H9 (cell line): Measurements from ENCODE around the gene DNAH12. TPM values are rescaled to one million over a fixed set of nuclear protein-coding genes. Genes with fewer than 3 reads are reported as not detected.
"Not testable (repeated sequence)": the region's sequence is repeated elsewhere in the genome, so short reads cannot be mapped to it uniquely, and the experiment has no call there.

Experiments
- DNase-seq: peaks from one replicate; pipeline ENCODE4 v3.0.0-alpha.2; 2017
- H2AFZ ChIP-seq: one replicate; pipeline ENCODE4 v1.6.1; 2013; ENCODE audit warnings: mild to moderate bottlenecking, low read length, control low read depth, moderate library complexity
- H2AK5ac ChIP-seq: 2 replicates; pipeline ENCODE4 v1.6.1; 2013; ENCODE audit warnings: low read length, control low read depth, mixed read lengths; ENCODE audit not compliant: insufficient read length
- H2BK120ac ChIP-seq: one replicate; pipeline ENCODE4 v1.6.1; 2013; ENCODE audit warnings: low read depth, mild to moderate bottlenecking, low read length, control low read depth, inconsistent platforms; ENCODE audit not compliant: poor library complexity, severe bottlenecking
- H2BK12ac ChIP-seq: 2 replicates; pipeline ENCODE4 v1.6.1; 2013; ENCODE audit warnings: low read length, control low read depth, mixed read lengths, low read depth; ENCODE audit not compliant: insufficient read length
- H2BK15ac ChIP-seq: 2 replicates; pipeline ENCODE4 v1.6.1; 2013; ENCODE audit warnings: low read depth, low read length, control low read depth
- H2BK20ac ChIP-seq: one replicate; pipeline ENCODE4 v1.6.1; 2013; ENCODE audit warnings: low read depth, mild to moderate bottlenecking, low read length, control low read depth, inconsistent platforms; ENCODE audit not compliant: poor library complexity, severe bottlenecking
- H2BK5ac ChIP-seq: 2 replicates; pipeline ENCODE4 v1.6.1; 2013; ENCODE audit warnings: low read length, control low read depth, mixed read lengths; ENCODE audit not compliant: insufficient read length
- H3K14ac ChIP-seq: 2 replicates; pipeline ENCODE4 v1.6.1; 2013; ENCODE audit warnings: low read length, control low read depth; ENCODE audit not compliant: insufficient read depth
- H3K18ac ChIP-seq: 2 replicates; pipeline ENCODE4 v1.6.1; 2013; ENCODE audit warnings: low read depth, mild to moderate bottlenecking, mixed read lengths, low read length, control low read depth; ENCODE audit not compliant: insufficient read length
- H3K23ac ChIP-seq: 2 replicates; pipeline ENCODE4 v1.6.1; 2013; ENCODE audit warnings: low read length, control low read depth, mixed read lengths, low read depth; ENCODE audit not compliant: insufficient read length
- H3K23me2 ChIP-seq: 2 replicates; pipeline ENCODE4 v1.6.1; 2013; ENCODE audit warnings: low read depth, mild to moderate bottlenecking, mixed read lengths, low read length, control low read depth; ENCODE audit not compliant: insufficient read length, poor library complexity, severe bottlenecking
- H3K27ac ChIP-seq: 2 replicates; pipeline ENCODE4 v1.5.1; 2013; ENCODE audit warnings: low read length, control low read depth, mixed read lengths, low read depth; ENCODE audit not compliant: insufficient read length
- H3K27me3 ChIP-seq: 2 replicates; pipeline ENCODE4 v1.6.1; 2013; ENCODE audit warnings: low read length, control low read depth, inconsistent platforms; ENCODE audit not compliant: insufficient read depth
- H3K4ac ChIP-seq: 2 replicates; pipeline ENCODE4 v1.6.1; 2013; ENCODE audit warnings: low read depth, mild to moderate bottlenecking, control low read depth, inconsistent platforms, low read length, moderate library complexity
- H3K4me1 ChIP-seq: 2 replicates; pipeline ENCODE4 v1.6.1; 2013; ENCODE audit warnings: low read length, control low read depth, inconsistent platforms; ENCODE audit not compliant: insufficient read depth
- H3K4me2 ChIP-seq: 2 replicates; pipeline ENCODE4 v1.6.1; 2013; ENCODE audit warnings: low read length, control low read depth, mixed read lengths; ENCODE audit not compliant: insufficient read length, insufficient read depth
- H3K56ac ChIP-seq: 2 replicates; pipeline ENCODE4 v1.6.1; 2013; ENCODE audit warnings: low read depth, mild to moderate bottlenecking, mixed read lengths, low read length, control low read depth; ENCODE audit not compliant: insufficient read length
- H3K79me1 ChIP-seq: 2 replicates; pipeline ENCODE4 v1.6.1; 2013; ENCODE audit warnings: low read depth, mild to moderate bottlenecking, moderate library complexity, low read length, control low read depth, inconsistent platforms; ENCODE audit not compliant: insufficient read depth, poor library complexity, severe bottlenecking
- H3K79me2 ChIP-seq: 2 replicates; pipeline ENCODE4 v1.6.1; 2013; ENCODE audit warnings: low read length, control low read depth, inconsistent platforms; ENCODE audit not compliant: insufficient read depth
- H3K9ac ChIP-seq: 2 replicates; pipeline ENCODE4 v1.6.1; 2013; ENCODE audit warnings: low read length, control low read depth, mixed read lengths; ENCODE audit not compliant: insufficient read length; ENCODE audit errors: extremely low read depth
- H3K9me3 ChIP-seq: one replicate; pipeline ENCODE4 v1.6.1; 2013; ENCODE audit warnings: low read depth, low read length, inconsistent platforms; ENCODE audit not compliant: control insufficient read depth
- H3T11ph ChIP-seq: one replicate; pipeline ENCODE4 v1.6.1; 2013; ENCODE audit warnings: mild to moderate bottlenecking, low read length, control low read depth, inconsistent platforms
- H4K20me1 ChIP-seq: one replicate; pipeline ENCODE4 v1.6.1; 2013; ENCODE audit not compliant: control insufficient read depth, insufficient read length, insufficient read depth
- H4K5ac ChIP-seq: 2 replicates; pipeline ENCODE4 v1.6.1; 2013; ENCODE audit warnings: low read depth, mild to moderate bottlenecking, mixed read lengths, low read length, control low read depth; ENCODE audit not compliant: insufficient read length
- H4K8ac ChIP-seq: replicated peaks from 2 replicates; pipeline ENCODE4 v1.6.1; 2013; ENCODE audit warnings: low read length, control low read depth, mixed read lengths, low read depth; ENCODE audit not compliant: insufficient read length
- H4K91ac ChIP-seq: 2 replicates; pipeline ENCODE4 v1.6.1; 2013; ENCODE audit warnings: low read depth, mild to moderate bottlenecking, moderate library complexity, mixed read lengths, low read length, control low read depth; ENCODE audit not compliant: insufficient read length
- H3K27ac Mint-ChIP-seq, 3 experiments: 2 replicates in 2 of 3; 3 replicates in 1 of 3; pipeline ENCODE4 v1.8.0; 2020 to 2021; ENCODE audit warnings: mixed read lengths in 3 of 3, mild to moderate bottlenecking in 1 of 3, moderate library complexity in 1 of 3
- H3K27me3 Mint-ChIP-seq: 2 replicates; pipeline ENCODE4 v1.8.0; 2021; ENCODE audit warnings: low read depth, mild to moderate bottlenecking, moderate library complexity, mixed read lengths
- H3K36me3 Mint-ChIP-seq, 3 experiments: 2 replicates in 2 of 3; 3 replicates in 1 of 3; pipeline ENCODE4 v1.8.0; 2020 to 2021; ENCODE audit warnings: low read depth in 3 of 3, mixed read lengths in 3 of 3; ENCODE audit not compliant: insufficient read depth in 1 of 3
- H3K4me1 Mint-ChIP-seq, 2 experiments: 2 replicates each; pipeline ENCODE4 v1.8.0; 2020; ENCODE audit warnings: mixed read lengths in 2 of 2
- H3K4me3 Mint-ChIP-seq, 2 experiments: 2 replicates in 1 of 2; 3 replicates in 1 of 2; pipeline ENCODE4 v1.8.0; 2020 to 2021; ENCODE audit warnings: mild to moderate bottlenecking in 2 of 2, mixed read lengths in 2 of 2, moderate library complexity in 1 of 2
- H3K9me3 Mint-ChIP-seq, 2 experiments: 2 replicates in 1 of 2; 3 replicates in 1 of 2; pipeline ENCODE4 v1.8.0; 2020; ENCODE audit warnings: mild to moderate bottlenecking in 2 of 2, mixed read lengths in 2 of 2, moderate library complexity in 1 of 2
- WGBS: extraction: QIAGEN DNeasy Blood & Tissue Kit; methylation state at CpG from one replicate; pipeline ENCODE4 v1.1.7; 2013; ENCODE audit warnings: missing lambda C conversion rate, low lambda C conversion rate, mixed read lengths; ENCODE audit not compliant: insufficient read length; ENCODE audit errors: extremely low coverage; 5-methylcytosine and 5-hydroxymethylcytosine counted together
- total RNA-seq: library from RNA; stranded (reverse); gene quantifications from 2 replicates; pipeline ENCODE4 v1.2.1, GENCODE V29; 2021

The DNAH12 gene
- total RNA-seq, 1 experiment from 2014 or later, result not detected

- H2BK120ac ChIP-seq, H3K4me2 ChIP-seq, H3K56ac ChIP-seq, H2BK15ac ChIP-seq, H3K23ac ChIP-seq, H3K23me2 ChIP-seq, H4K5ac ChIP-seq, H4K20me1 ChIP-seq, H3K14ac ChIP-seq, H3K4me1 Mint-ChIP-seq, H3K36me3 Mint-ChIP-seq, H3T11ph ChIP-seq, H3K9ac ChIP-seq, H2BK20ac ChIP-seq, H3K27ac Mint-ChIP-seq, H3K27me3 Mint-ChIP-seq, H2BK5ac ChIP-seq, H3K9me3 ChIP-seq, H3K79me1 ChIP-seq, H2BK12ac ChIP-seq, H4K91ac ChIP-seq, H4K8ac ChIP-seq, H3K4ac ChIP-seq, H3K18ac ChIP-seq, H2AK5ac ChIP-seq, H2AFZ ChIP-seq, H3K4me1 ChIP-seq, H3K4me3 Mint-ChIP-seq, H3K27ac ChIP-seq, H3K27me3 ChIP-seq, H3K79me2 ChIP-seq, DNase-seq: not testable (repeated sequence)
- H3K9me3 Mint-ChIP-seq, result peaks cover 12 to 15% of the 10 kb centered on the region in 2 experiments
- no CpG with 5 or more reads among the region's 40 CpGs for whole genome bisulfite sequencing
Measured at GRCh38 chr3:57338272-57339070, 205.7 kb downstream of the DNAH12 start.
